ENCODE results near the gene HIBADH.

Gene HIBADH

GRCh38 chr7:27564881-27565482 lies 97.7 kb downstream of the HIBADH start:
- no peak for DNase-seq (ENCODE audit: insufficient read length)
- TF ChIP-seq TAF1 (IDR thresholded peaks at IDR 0.05; ENCODE audit: borderline replicate concordance, low read depth, low read length) (no peak), POLR2AphosphoS5 (IDR thresholded peaks at IDR 0.05; ENCODE audit: low read depth, low read length) (no peak), POLR2A (IDR thresholded peaks at IDR 0.05; ENCODE audit: low read depth, low read length) (no peak)
- FAIRE-seq = no peak

GRCh38 chr7:27560706-27561235 lies 101.9 kb downstream of the HIBADH start:
- TF ChIP-seq POLR2AphosphoS5 (IDR thresholded peaks at IDR 0.05; ENCODE audit: low read depth, low read length) (no peak), TAF1 (IDR thresholded peaks at IDR 0.05; ENCODE audit: borderline replicate concordance, low read depth, low read length) (no peak), POLR2A (IDR thresholded peaks at IDR 0.05; ENCODE audit: low read depth, low read length) (no peak)
- DNase-seq (ENCODE audit: insufficient read length) (no peak), FAIRE-seq (no peak)

- FAIRE-seq = no peak
- TF ChIP-seq TAF1 (IDR thresholded peaks at IDR 0.05; ENCODE audit: borderline replicate concordance, low read depth, low read length) = no peak
- no peak for TF ChIP-seq POLR2AphosphoS5 (IDR thresholded peaks at IDR 0.05; ENCODE audit: low read depth, low read length)
- no peak for TF ChIP-seq POLR2A (IDR thresholded peaks at IDR 0.05; ENCODE audit: low read depth, low read length)
- DNase-seq (ENCODE audit: insufficient read length) = no peak
Observed at GRCh38 chr7:27555670-27556069, 107.0 kb downstream of the HIBADH start.

- no peak for TF ChIP-seq POLR2AphosphoS5 (IDR thresholded peaks at IDR 0.05; ENCODE audit: low read depth, low read length)
- no peak for TF ChIP-seq TAF1 (IDR thresholded peaks at IDR 0.05; ENCODE audit: borderline replicate concordance, low read depth, low read length)
- no peak for TF ChIP-seq POLR2A (IDR thresholded peaks at IDR 0.05; ENCODE audit: low read depth, low read length)
- DNase-seq (ENCODE audit: insufficient read length) (no peak), FAIRE-seq (no peak)
Observed at GRCh38 chr7:27554826-27555225, 107.9 kb downstream of the HIBADH start.

- DNase-seq (ENCODE audit: insufficient read length) = no peak
Observed at GRCh38 chr7:27553273-27553672, 109.4 kb downstream of the HIBADH start.

GRCh38 chr7:27551803-27552400 lies 110.8 kb downstream of the HIBADH start:
- FAIRE-seq (no peak), DNase-seq (ENCODE audit: insufficient read length) (no peak)
- no peak for TF ChIP-seq POLR2A (IDR thresholded peaks at IDR 0.05; ENCODE audit: low read depth, low read length)
- no peak for TF ChIP-seq TAF1 (IDR thresholded peaks at IDR 0.05; ENCODE audit: borderline replicate concordance, low read depth, low read length)
- no peak for TF ChIP-seq POLR2AphosphoS5 (IDR thresholded peaks at IDR 0.05; ENCODE audit: low read depth, low read length)

More at GRCh38 chr7:27553273-27553672, 109.4 kb downstream of the HIBADH start:
- TF ChIP-seq TAF1 (IDR thresholded peaks at IDR 0.05; ENCODE audit: borderline replicate concordance, low read depth, low read length) = no peak
- no peak for TF ChIP-seq POLR2A (IDR thresholded peaks at IDR 0.05; ENCODE audit: low read depth, low read length)
- no peak for TF ChIP-seq POLR2AphosphoS5 (IDR thresholded peaks at IDR 0.05; ENCODE audit: low read depth, low read length)
- FAIRE-seq = no peak

- FAIRE-seq (no peak), DNase-seq (ENCODE audit: insufficient read length) (no peak)
- no peak for TF ChIP-seq POLR2AphosphoS5 (IDR thresholded peaks at IDR 0.05; ENCODE audit: low read depth, low read length)
- TF ChIP-seq TAF1 (IDR thresholded peaks at IDR 0.05; ENCODE audit: borderline replicate concordance, low read depth, low read length) = no peak
- no peak for TF ChIP-seq POLR2A (IDR thresholded peaks at IDR 0.05; ENCODE audit: low read depth, low read length)
Observed at GRCh38 chr7:27549606-27550005, 113.1 kb downstream of the HIBADH start.

GRCh38 chr7:27548304-27548703 lies 114.4 kb downstream of the HIBADH start:
- DNase-seq (ENCODE audit: insufficient read length) (no peak), FAIRE-seq (no peak)
- TF ChIP-seq POLR2AphosphoS5 (IDR thresholded peaks at IDR 0.05; ENCODE audit: low read depth, low read length) (no peak), POLR2A (IDR thresholded peaks at IDR 0.05; ENCODE audit: low read depth, low read length) (no peak), TAF1 (IDR thresholded peaks at IDR 0.05; ENCODE audit: borderline replicate concordance, low read depth, low read length) (no peak)

- TF ChIP-seq POLR2AphosphoS5 (IDR thresholded peaks at IDR 0.05; ENCODE audit: low read depth, low read length) = no peak
- no peak for TF ChIP-seq POLR2A (IDR thresholded peaks at IDR 0.05; ENCODE audit: low read depth, low read length)
- no peak for TF ChIP-seq TAF1 (IDR thresholded peaks at IDR 0.05; ENCODE audit: borderline replicate concordance, low read depth, low read length)
- FAIRE-seq (no peak), DNase-seq (ENCODE audit: insufficient read length) (no peak)
Observed at GRCh38 chr7:27547401-27547800, 115.3 kb downstream of the HIBADH start.

- TF ChIP-seq POLR2AphosphoS5 (IDR thresholded peaks at IDR 0.05; ENCODE audit: low read depth, low read length) = no peak
- no peak for FAIRE-seq
Observed at GRCh38 chr7:27546610-27547009, 116.1 kb downstream of the HIBADH start.

GRCh38 chr7:27535795-27536194 lies 126.9 kb downstream of the HIBADH start:
- FAIRE-seq = no peak
- TF ChIP-seq TAF1 (IDR thresholded peaks at IDR 0.05; ENCODE audit: borderline replicate concordance, low read depth, low read length) (no peak), POLR2A (IDR thresholded peaks at IDR 0.05; ENCODE audit: low read depth, low read length) (no peak), POLR2AphosphoS5 (IDR thresholded peaks at IDR 0.05; ENCODE audit: low read depth, low read length) (no peak)
- no peak for DNase-seq (ENCODE audit: insufficient read length)

More at GRCh38 chr7:27546610-27547009, 116.1 kb downstream of the HIBADH start:
- DNase-seq (ENCODE audit: insufficient read length) = no peak

GRCh38 chr7:27533652-27534081 lies 129.0 kb downstream of the HIBADH start:
- FAIRE-seq = no peak
- DNase-seq (ENCODE audit: insufficient read length) = no peak
- TF ChIP-seq POLR2A (IDR thresholded peaks at IDR 0.05; ENCODE audit: low read depth, low read length) = no peak
- no peak for TF ChIP-seq TAF1 (IDR thresholded peaks at IDR 0.05; ENCODE audit: borderline replicate concordance, low read depth, low read length)
- TF ChIP-seq POLR2AphosphoS5 (IDR thresholded peaks at IDR 0.05; ENCODE audit: low read depth, low read length) = no peak

Measured in GM12892 (cell line).